Naive thymus-derived CD4-positive, alpha-beta T cell (primary cell): ENCODE data around the gene TMUB2. TPM values are rescaled to one million over a fixed set of nuclear protein-coding genes. Genes with fewer than 3 reads are reported as not detected.
A peak's percentile ranks its signal among the peaks of the same experiment; 100 is the strongest.

ENCODE experiments used
- ATAC-seq: fragments of 150-1000 bp; cut with Tn5 transposase; 2 replicates; pipeline ENCODE4 v1.10.0; 2021; ENCODE audit warnings: mild to moderate bottlenecking, moderate library complexity
- CTCF ChIA-PET: fragments of 350-600 bp; sonication (Branson Sonifier 250); formaldehyde crosslinking; loops from one replicate; lab custom pipeline; 2021; ENCODE audit warnings: antibody characterized with exemption; lab: Charles Lee
- POLR2A ChIA-PET: fragments of 350-600 bp; sonication (Branson Sonifier 250); formaldehyde crosslinking; loops from one replicate; lab custom pipeline; 2021; ENCODE audit warnings: antibody characterized with exemption, inconsistent platforms; lab: Charles Lee
- DNase-seq, 9 donors: peaks; one replicate each; pipeline versions ENCODE4 v3.0.0 to v3.0.0-alpha.2; 2020 to 2022; ENCODE audit warnings: mixed read lengths in 1 of 9
- H3K27ac ChIP-seq: one replicate; pipeline ENCODE4 v1.7.0; 2013; ENCODE audit warnings: mild to moderate bottlenecking, low read depth, low read length, moderate library complexity
- H3K27me3 ChIP-seq, 2 donors: one replicate each; pipeline ENCODE4 v1.7.0; 2013; ENCODE audit warnings: low read length in 2 of 2, mild to moderate bottlenecking in 2 of 2, moderate library complexity in 2 of 2; ENCODE audit not compliant: control insufficient read depth in 2 of 2, insufficient read depth in 2 of 2
- H3K36me3 ChIP-seq, 3 experiments: 1 replicate in 2 of 3; 2 replicates in 1 of 3; pipeline ENCODE4 v1.7.0; 2013; ENCODE audit warnings: low read length in 3 of 3, mild to moderate bottlenecking in 3 of 3, moderate library complexity in 1 of 3; ENCODE audit not compliant: insufficient read depth in 3 of 3, control insufficient read depth in 2 of 3
- H3K4me1 ChIP-seq, 2 donors: one replicate each; pipeline ENCODE4 v1.7.0; 2013; ENCODE audit warnings: low read length in 2 of 2, mild to moderate bottlenecking in 2 of 2, moderate library complexity in 1 of 2; ENCODE audit not compliant: control insufficient read depth in 2 of 2, insufficient read depth in 2 of 2
- H3K4me3 ChIP-seq: 2 replicates; pipeline ENCODE4 v1.7.0; 2013; ENCODE audit warnings: mild to moderate bottlenecking, low read length
- H3K9me3 ChIP-seq, 3 experiments: 1 replicate in 2 of 3; 2 replicates in 1 of 3; pipeline ENCODE4 v1.7.0; 2013; ENCODE audit warnings: low read length in 3 of 3; ENCODE audit not compliant: control insufficient read depth in 2 of 3
- H3K27ac Mint-ChIP-seq, 9 donors: one replicate each; pipeline ENCODE4 v1.8.0; 2020 to 2022; ENCODE audit warnings: mixed read lengths in 9 of 9, mild to moderate bottlenecking in 8 of 9, moderate library complexity in 5 of 9, inconsistent platforms in 2 of 9
- H3K27me3 Mint-ChIP-seq, 5 donors: one replicate each; pipeline ENCODE4 v1.8.0; 2021 to 2022; ENCODE audit warnings: mixed read lengths in 5 of 5, mild to moderate bottlenecking in 1 of 5
- H3K36me3 Mint-ChIP-seq, 5 donors: one replicate each; pipeline ENCODE4 v1.8.0; 2020 to 2022; ENCODE audit warnings: mixed read lengths in 5 of 5, mild to moderate bottlenecking in 3 of 5, inconsistent platforms in 1 of 5
- H3K4me1 Mint-ChIP-seq, 7 donors: one replicate each; pipeline ENCODE4 v1.8.0; 2020 to 2022; ENCODE audit warnings: mixed read lengths in 7 of 7, mild to moderate bottlenecking in 3 of 7, inconsistent platforms in 1 of 7
- H3K4me3 Mint-ChIP-seq, 10 donors: one replicate each; pipeline ENCODE4 v1.8.0; 2020 to 2022; ENCODE audit warnings: mild to moderate bottlenecking in 10 of 10, mixed read lengths in 10 of 10, moderate library complexity in 6 of 10, inconsistent platforms in 2 of 10
- H3K9me3 Mint-ChIP-seq, 11 donors: one replicate each; pipeline ENCODE4 v1.8.0; 2020 to 2022; ENCODE audit warnings: mixed read lengths in 11 of 11, mild to moderate bottlenecking in 4 of 11, inconsistent platforms in 1 of 11, moderate library complexity in 1 of 11
- intact Hi-C, 2 donors: fragments of 100-400 bp; cut with micrococcal nuclease; formaldehyde crosslinking; loops; one replicate each; pipeline ENCODE4 v1.15.1; 2023
- polyA plus RNA-seq, 2 donors: library from polyadenylated mRNA; unstranded; fragments of 300-500 nt; fragmentation: Illumina TruSeq; gene quantifications; one replicate each; pipeline ENCODE4 v1.2.3, GENCODE V29; 2021
- total RNA-seq, 6 experiments: library from RNA in 5 of 6; stranded (reverse) in 5 of 6; gene quantifications; 1 replicate in 5 of 6; 2 replicates in 1 of 6; pipeline ENCODE4 v1.2.3 and lab custom pipeline; 2021 to 2026

TMUB2 gene
- total and polyA plus RNA-seq, 7 experiments from 2014 or later: 21.8 to 56.0 (median 39.3) TPM

- intact Hi-C loops: no loop called here
- Mint-ChIP-seq H3K36me3 (peaks cover 0 to 5% (median 0%) of the 10 kb centered on the region in 5 donors), H3K27me3 (no peaks in the 10 kb centered on the region), H3K9me3 (no peaks in the 10 kb centered on the region), H3K4me1 (peaks cover 7 to 18% (median 12%) of the 10 kb centered on the region in 7 donors), H3K27ac (no peak overlapping the region), H3K4me3 (no peak overlapping the region)
- Histone ChIP-seq H3K36me3 (no peaks in the 10 kb centered on the region), H3K4me3 (no peak overlapping the region), H3K4me1 (peaks cover 0 to 4% of the 10 kb centered on the region in 2 donors), H3K27ac (no peak overlapping the region), H3K27me3 (no peaks in the 10 kb centered on the region), H3K9me3 (no peaks in the 10 kb centered on the region)
- ChIA-PET CTCF (no interaction called here), POLR2A (no interaction called here)
- DNase-seq (no peak), ATAC-seq (no peak)
Observed at GRCh38 chr17:44164476-44164875, 22.3 kb upstream of the TMUB2 start.

- Histone ChIP-seq H3K4me1 (peaks cover 0 to 4% of the 10 kb centered on the region in 2 donors), H3K27me3 (no peaks in the 10 kb centered on the region), H3K27ac (no peak overlapping the region), H3K36me3 (no peaks in the 10 kb centered on the region), H3K9me3 (no peaks in the 10 kb centered on the region), H3K4me3 (no peak overlapping the region)
- CTCF ChIA-PET: interaction anchor here (0.9 to 1.6 kb wide), 2 partner anchors 25 to 43 kb away, joined by 3 to 4 read pairs; no protein-coding TSS in a partner anchor
- POLR2A ChIA-PET: no interaction called here
- Mint-ChIP-seq H3K27me3 (no peaks in the 10 kb centered on the region), H3K27ac (peak overlapping the region in 2 of 9 donors; percentile 40 to 59), H3K36me3 (peaks cover 0 to under 1% (median 0%) of the 10 kb centered on the region in 5 donors), H3K4me3 (no peak overlapping the region), H3K9me3 (no peaks in the 10 kb centered on the region), H3K4me1 (peaks cover 7 to 21% (median 14%) of the 10 kb centered on the region in 7 donors)
- intact Hi-C loops: loop anchor here in 1 of 2 donors (5.0 kb wide), 1 partner anchor 225 kb away; the partner anchor contains the start of gene PPY
- DNase-seq (no peak), ATAC-seq (no peak)
Observed at GRCh38 chr17:44167181-44167861, 19.5 kb upstream of the TMUB2 start.

DNA sequence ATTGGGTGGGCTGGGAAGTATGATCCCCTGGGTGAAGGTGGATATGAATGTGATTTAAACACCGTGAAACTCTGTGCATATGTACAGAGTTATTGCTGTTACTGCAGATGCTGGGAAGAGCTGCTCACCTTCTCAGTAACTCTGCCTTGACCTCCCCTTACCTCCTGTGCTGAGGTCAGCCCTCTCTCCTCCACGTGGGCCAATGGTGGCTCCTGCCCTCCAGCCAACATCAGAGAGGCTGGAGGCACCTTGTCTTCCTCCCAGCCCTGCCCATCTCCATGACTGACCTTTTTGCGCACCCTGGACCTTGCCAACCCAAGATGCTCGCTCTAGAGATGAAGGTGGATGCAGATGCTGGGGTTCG lies 16.7 kb upstream of the TMUB2 start:
- DNase-seq: no peak
- Histone ChIP-seq H3K36me3 (peaks cover 0 to 4% (median 0%) of the 10 kb centered on the region in 3 experiments), H3K4me3 (no peak overlapping the region), H3K4me1 (peaks cover 0 to 4% of the 10 kb centered on the region in 2 donors), H3K9me3 (no peaks in the 10 kb centered on the region), H3K27me3 (no peaks in the 10 kb centered on the region), H3K27ac (no peak overlapping the region)
- ATAC-seq: no peak
- ChIA-PET POLR2A (interaction anchor here (0.7 to 1.1 kb wide), 2 partner anchors 17 to 40 kb away, joined by 3 read pairs; no protein-coding TSS in a partner anchor), CTCF (interaction anchor here (0.6 kb wide), 1 partner anchor 180 kb away, joined by 3 read pairs; no protein-coding TSS in a partner anchor)
- Mint-ChIP-seq H3K27ac (peak overlapping the region in 2 of 9 donors; percentile 46 to 76), H3K27me3 (no peaks in the 10 kb centered on the region), H3K4me1 (peaks cover 7 to 21% (median 14%) of the 10 kb centered on the region in 7 donors), H3K4me3 (no peak overlapping the region), H3K36me3 (no peaks in the 10 kb centered on the region), H3K9me3 (no peaks in the 10 kb centered on the region)
- intact Hi-C loops: no loop called here

- intact Hi-C loops: no loop called here
- Histone ChIP-seq H3K4me1 (peaks cover 0 to 4% of the 10 kb centered on the region in 2 donors), H3K9me3 (no peaks in the 10 kb centered on the region), H3K27me3 (no peaks in the 10 kb centered on the region), H3K27ac (no peak within 1 kb of the TSS), H3K36me3 (peaks cover 0 to 4% (median 0%) of the 10 kb centered on the region in 3 experiments), H3K4me3 (no peak within 1 kb of the TSS)
- no peak within 1 kb of the TSS for H3K4me3 Mint-ChIP-seq
- no peaks in the 10 kb centered on the region for H3K9me3 Mint-ChIP-seq
- H3K27ac Mint-ChIP-seq: peak within 1 kb of the TSS in 2 of 9 donors; percentile 46 to 76
- ChIA-PET POLR2A (interaction anchor here (0.7 to 1.1 kb wide), 2 partner anchors 17 to 39 kb away, joined by 3 read pairs; no protein-coding TSS in a partner anchor), CTCF (no interaction called here)
- ATAC-seq (no peak), DNase-seq (no peak)
- peaks cover 7 to 21% (median 14%) of the 10 kb centered on the region in 7 donors for H3K4me1 Mint-ChIP-seq
- H3K36me3 Mint-ChIP-seq: peaks cover 0 to 2% (median 0%) of the 10 kb centered on the region in 5 donors
- H3K27me3 Mint-ChIP-seq: no peaks in the 10 kb centered on the region
Observed at GRCh38 chr17:44170499-44171201, 16.1 kb upstream of the TMUB2 start, which contains the start of gene ASB16. Gene ASB16, plus strand, starts transcription at chr17:44170704. Its CDS starts 86 bp downstream, at chr17:44170790.

DNA sequence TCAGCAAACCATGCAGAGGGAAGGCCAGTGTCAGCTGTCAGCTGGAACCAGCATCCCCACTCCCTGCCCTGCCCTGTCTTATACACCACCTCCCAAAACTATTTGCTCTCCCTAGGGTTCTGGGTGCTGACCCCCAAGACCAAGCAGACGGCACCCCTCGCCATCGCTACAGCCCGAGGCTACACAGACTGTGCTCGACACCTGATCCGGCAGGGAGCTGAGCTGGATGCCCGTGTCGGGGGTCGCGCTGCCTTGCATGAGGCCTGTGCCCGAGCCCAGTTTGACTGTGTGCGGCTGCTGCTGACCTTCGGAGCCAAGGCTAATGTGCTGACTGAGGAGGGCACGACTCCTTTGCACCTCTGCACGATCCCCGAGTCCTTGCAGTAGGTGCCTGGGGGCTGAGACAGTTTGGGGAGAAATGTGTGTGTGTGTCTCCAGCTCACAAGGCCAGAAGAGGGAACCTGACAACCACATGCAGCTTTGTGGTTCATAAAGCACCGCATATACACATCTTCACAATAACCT lies 14.8 kb upstream of the TMUB2 start:
- peaks cover 0 to 5% (median 3%) of the 10 kb centered on the region in 5 donors for H3K36me3 Mint-ChIP-seq
- H3K27me3 ChIP-seq: no peaks in the 10 kb centered on the region
- peak overlapping the region in 3 of 9 donors; percentile 20 to 86 (median 81) for H3K27ac Mint-ChIP-seq
- intact Hi-C loops: no loop called here
- ChIA-PET POLR2A (interaction anchor here (1.2 to 1.3 kb wide), 2 partner anchors 14 to 26 kb away, joined by 4 to 5 read pairs; partner anchors contain the start of gene TMUB2), CTCF (interaction anchor here (0.6 to 1.1 kb wide), 3 partner anchors 14 to 417 kb away, joined by 3 read pairs; no protein-coding TSS in a partner anchor)
- H3K4me3 ChIP-seq: no peak overlapping the region
- no peak overlapping the region for H3K4me3 Mint-ChIP-seq
- no peaks in the 10 kb centered on the region for H3K27me3 Mint-ChIP-seq
- no peaks in the 10 kb centered on the region for H3K9me3 Mint-ChIP-seq
- no peak overlapping the region for H3K27ac ChIP-seq
- H3K36me3 ChIP-seq: peaks cover 0 to 11% (median 0%) of the 10 kb centered on the region in 3 experiments
- H3K4me1 ChIP-seq: peaks cover 0 to 4% of the 10 kb centered on the region in 2 donors
- peaks cover 7 to 17% (median 14%) of the 10 kb centered on the region in 7 donors for H3K4me1 Mint-ChIP-seq
- DNase-seq (no peak), ATAC-seq (no peak)
- H3K9me3 ChIP-seq: no peaks in the 10 kb centered on the region

GRCh38 chr17:44174427-44174826 lies 12.3 kb upstream of the TMUB2 start:
- peak overlapping the region in 1 of 9 donors; percentile 48 for H3K27ac Mint-ChIP-seq
- ATAC-seq: no peak

More at GRCh38 chr17:44174427-44174826, 12.3 kb upstream of the TMUB2 start:
- DNase-seq: no peak
- no peaks in the 10 kb centered on the region for H3K27me3 ChIP-seq
- CTCF ChIA-PET: no interaction called here
- H3K9me3 ChIP-seq: no peaks in the 10 kb centered on the region
- no peaks in the 10 kb centered on the region for H3K4me1 ChIP-seq
- POLR2A ChIA-PET: interaction anchor here (2.4 kb wide), 1 partner anchor 12 kb away, joined by 7 read pairs; the partner anchor contains the start of gene TMUB2
- peaks cover 0 to 5% (median 0%) of the 10 kb centered on the region in 7 donors for H3K4me1 Mint-ChIP-seq
- no peak overlapping the region for H3K4me3 Mint-ChIP-seq
- H3K36me3 ChIP-seq: peaks cover 0 to 31% (median 0%) of the 10 kb centered on the region in 3 experiments
- H3K36me3 Mint-ChIP-seq: peaks cover 0 to 9% (median 3%) of the 10 kb centered on the region in 5 donors
- H3K27ac ChIP-seq: no peak overlapping the region
- no peaks in the 10 kb centered on the region for H3K27me3 Mint-ChIP-seq
- no peaks in the 10 kb centered on the region for H3K9me3 Mint-ChIP-seq
- intact Hi-C loops: no loop called here
- no peak overlapping the region for H3K4me3 ChIP-seq
